Measurements from ENCODE around the gene IGFBP6.

DNA sequence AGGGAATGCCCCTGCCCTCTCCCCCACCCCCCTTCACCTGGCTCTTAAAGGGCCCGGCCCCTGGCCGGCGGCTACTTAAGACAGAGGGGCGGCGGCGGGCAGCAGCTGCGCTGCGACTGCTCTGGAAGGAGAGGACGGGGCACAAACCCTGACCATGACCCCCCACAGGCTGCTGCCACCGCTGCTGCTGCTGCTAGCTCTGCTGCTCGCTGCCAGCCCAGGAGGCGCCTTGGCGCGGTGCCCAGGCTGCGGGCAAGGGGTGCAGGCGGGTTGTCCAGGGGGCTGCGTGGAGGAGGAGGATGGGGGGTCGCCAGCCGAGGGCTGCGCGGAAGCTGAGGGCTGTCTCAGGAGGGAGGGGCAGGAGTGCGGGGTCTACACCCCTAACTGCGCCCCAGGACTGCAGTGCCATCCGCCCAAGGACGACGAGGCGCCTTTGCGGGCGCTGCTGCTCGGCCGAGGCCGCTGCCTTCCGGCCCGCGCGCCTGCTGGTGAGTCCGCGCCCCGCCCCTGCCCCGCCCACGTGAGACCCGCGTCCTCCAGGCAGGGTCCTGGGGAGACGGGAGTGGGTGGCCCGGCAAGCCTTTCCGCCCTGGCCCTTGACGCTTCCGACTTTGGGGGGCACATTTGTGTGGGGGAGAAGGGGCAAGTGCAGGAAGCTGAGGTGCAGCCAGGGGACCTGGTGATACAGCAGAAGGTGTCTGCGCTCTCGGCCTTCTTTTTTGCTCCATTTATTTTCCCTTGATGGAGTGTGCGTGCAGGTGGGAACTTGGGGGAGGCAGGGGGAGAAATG lies at the start of gene IGFBP6:
- TF ChIP-seq, protein P1, sequence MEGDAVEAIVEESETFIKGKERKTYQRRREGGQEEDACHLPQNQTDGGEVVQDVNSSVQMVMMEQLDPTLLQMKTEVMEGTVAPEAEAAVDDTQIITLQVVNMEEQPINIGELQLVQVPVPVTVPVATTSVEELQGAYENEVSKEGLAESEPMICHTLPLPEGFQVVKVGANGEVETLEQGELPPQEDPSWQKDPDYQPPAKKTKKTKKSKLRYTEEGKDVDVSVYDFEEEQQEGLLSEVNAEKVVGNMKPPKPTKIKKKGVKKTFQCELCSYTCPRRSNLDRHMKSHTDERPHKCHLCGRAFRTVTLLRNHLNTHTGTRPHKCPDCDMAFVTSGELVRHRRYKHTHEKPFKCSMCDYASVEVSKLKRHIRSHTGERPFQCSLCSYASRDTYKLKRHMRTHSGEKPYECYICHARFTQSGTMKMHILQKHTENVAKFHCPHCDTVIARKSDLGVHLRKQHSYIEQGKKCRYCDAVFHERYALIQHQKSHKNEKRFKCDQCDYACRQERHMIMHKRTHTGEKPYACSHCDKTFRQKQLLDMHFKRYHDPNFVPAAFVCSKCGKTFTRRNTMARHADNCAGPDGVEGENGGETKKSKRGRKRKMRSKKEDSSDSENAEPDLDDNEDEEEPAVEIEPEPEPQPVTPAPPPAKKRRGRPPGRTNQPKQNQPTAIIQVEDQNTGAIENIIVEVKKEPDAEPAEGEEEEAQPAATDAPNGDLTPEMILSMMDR (IDR thresholded peaks at IDR 0.05; ENCODE audit: low read depth, low read length, missing input control) = no peak
- TF ChIP-seq, protein P2, sequence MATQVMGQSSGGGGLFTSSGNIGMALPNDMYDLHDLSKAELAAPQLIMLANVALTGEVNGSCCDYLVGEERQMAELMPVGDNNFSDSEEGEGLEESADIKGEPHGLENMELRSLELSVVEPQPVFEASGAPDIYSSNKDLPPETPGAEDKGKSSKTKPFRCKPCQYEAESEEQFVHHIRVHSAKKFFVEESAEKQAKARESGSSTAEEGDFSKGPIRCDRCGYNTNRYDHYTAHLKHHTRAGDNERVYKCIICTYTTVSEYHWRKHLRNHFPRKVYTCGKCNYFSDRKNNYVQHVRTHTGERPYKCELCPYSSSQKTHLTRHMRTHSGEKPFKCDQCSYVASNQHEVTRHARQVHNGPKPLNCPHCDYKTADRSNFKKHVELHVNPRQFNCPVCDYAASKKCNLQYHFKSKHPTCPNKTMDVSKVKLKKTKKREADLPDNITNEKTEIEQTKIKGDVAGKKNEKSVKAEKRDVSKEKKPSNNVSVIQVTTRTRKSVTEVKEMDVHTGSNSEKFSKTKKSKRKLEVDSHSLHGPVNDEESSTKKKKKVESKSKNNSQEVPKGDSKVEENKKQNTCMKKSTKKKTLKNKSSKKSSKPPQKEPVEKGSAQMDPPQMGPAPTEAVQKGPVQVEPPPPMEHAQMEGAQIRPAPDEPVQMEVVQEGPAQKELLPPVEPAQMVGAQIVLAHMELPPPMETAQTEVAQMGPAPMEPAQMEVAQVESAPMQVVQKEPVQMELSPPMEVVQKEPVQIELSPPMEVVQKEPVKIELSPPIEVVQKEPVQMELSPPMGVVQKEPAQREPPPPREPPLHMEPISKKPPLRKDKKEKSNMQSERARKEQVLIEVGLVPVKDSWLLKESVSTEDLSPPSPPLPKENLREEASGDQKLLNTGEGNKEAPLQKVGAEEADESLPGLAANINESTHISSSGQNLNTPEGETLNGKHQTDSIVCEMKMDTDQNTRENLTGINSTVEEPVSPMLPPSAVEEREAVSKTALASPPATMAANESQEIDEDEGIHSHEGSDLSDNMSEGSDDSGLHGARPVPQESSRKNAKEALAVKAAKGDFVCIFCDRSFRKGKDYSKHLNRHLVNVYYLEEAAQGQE (IDR thresholded peaks at IDR 0.05) = no peak
- no peak for TF ChIP-seq EGR1 (IDR thresholded peaks at IDR 0.05; ENCODE audit: low read depth in 2 of 2)
- TF ChIP-seq JUND (IDR thresholded peaks at IDR 0.05) = no peak
- TF ChIP-seq HNF4G (IDR thresholded peaks at IDR 0.05) = no peak
- no peak for TF ChIP-seq SP1 (IDR thresholded peaks at IDR 0.05)
- no peak for TF ChIP-seq YY1 (IDR thresholded peaks at IDR 0.05)

Measured in liver (tissue), 3 donors.